ENCODE data around the gene LRRC46.
A peak's percentile ranks its signal among the peaks of the same experiment; 100 is the strongest.

The LRRC46 gene

DNA sequence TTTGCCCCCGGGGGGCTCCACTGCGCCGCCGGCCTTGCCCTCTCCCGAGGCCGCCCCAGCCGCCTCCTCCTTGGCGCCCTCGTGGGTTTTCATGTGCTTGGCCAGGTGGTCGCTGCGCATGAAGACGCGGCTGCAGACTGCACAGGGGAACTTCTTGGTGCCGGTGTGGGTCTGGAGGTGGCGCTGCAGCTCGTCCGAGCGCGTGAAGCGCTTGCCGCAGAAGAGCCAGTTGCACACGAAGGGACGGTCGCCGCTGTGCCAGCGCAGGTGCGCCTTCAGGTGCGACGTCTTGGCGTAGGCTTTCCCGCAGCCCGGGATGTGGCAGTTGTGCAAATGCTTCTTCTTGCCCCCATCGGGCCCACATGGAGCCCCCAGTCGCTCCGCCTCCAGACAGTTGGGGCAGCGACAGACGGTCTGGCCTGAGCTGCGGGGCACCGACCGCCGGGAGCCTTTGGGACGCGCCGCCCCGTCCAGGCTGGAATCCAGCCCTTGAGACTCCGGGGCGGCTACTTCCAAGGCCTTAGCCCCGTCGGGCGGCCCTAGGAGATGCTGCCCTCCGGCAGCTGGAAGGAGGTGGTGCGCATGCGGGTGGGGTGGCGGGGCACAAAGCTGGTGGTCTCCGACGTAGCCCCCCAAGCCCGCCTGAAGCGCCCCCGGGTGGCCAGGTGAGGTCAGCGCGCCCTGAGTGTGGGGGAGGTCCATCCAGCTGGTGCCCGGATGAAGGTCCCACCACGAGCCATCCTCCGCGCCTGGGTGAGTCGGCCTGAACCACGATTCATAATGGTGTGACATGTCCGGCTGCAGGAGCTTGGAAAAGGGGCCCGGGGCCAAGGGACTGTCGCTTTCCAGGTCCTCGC lies 16.1 kb downstream of the LRRC46 start:
- no peaks in the 10 kb centered on the region for H3K9me3 Mint-ChIP-seq
- peaks cover 70% of the 10 kb centered on the region for H3K27me3 Mint-ChIP-seq
- no peak overlapping the region for H3K27ac Mint-ChIP-seq
- no peaks in the 10 kb centered on the region for H3K36me3 Mint-ChIP-seq (ENCODE audit: low read depth)
- DNase-seq (peak; percentile 38), ATAC-seq (peak; percentile 21)
- peaks cover 24% of the 10 kb centered on the region for H3K4me1 Mint-ChIP-seq
- no peak overlapping the region for H3K4me3 Mint-ChIP-seq

DNA sequence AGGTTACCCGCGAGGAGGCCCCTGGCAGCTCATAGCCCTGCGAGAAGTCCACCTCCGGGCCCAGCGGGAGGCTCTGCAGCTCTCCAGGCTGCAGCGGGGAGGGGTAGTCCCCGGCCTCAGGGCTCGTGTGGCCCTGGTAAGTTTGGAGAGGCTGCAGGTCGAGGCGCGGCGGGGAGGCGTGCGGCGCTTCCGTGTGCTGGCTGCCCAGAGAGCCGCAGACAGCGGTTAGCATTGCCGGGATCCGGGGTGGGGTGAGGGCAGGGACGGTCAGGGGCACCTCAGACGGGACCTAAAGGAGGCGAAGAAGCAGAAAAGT lies 16.7 kb downstream of the LRRC46 start:
- H3K4me3 Mint-ChIP-seq = no peak overlapping the region
- DNase-seq = no peak
- H3K27me3 Mint-ChIP-seq = peaks cover 76% of the 10 kb centered on the region
- H3K4me1 Mint-ChIP-seq = peaks cover 20% of the 10 kb centered on the region
- H3K27ac Mint-ChIP-seq = no peak overlapping the region
- no peaks in the 10 kb centered on the region for H3K9me3 Mint-ChIP-seq
- H3K36me3 Mint-ChIP-seq (ENCODE audit: low read depth) = no peaks in the 10 kb centered on the region
- ATAC-seq = no peak

DNA sequence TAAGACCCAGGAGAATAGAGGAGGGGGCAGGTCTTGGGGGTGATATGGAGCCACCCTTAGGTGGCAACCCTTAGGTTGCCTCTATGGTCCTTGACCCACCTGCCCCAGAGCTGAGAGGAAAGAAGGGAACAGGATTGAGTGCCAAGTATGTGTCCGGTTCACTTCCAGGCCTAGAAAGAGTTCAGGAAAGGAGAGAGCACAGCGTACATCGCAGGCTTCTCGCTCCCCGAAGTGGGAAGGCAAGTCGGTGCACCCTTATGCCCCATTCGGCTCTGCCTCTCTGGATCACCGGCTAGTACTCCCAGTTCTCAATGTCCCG lies 18.9 kb downstream of the LRRC46 start:
- H3K36me3 Mint-ChIP-seq (ENCODE audit: low read depth) = no peaks in the 10 kb centered on the region
- no peak for DNase-seq
- no peak for ATAC-seq
- H3K27me3 Mint-ChIP-seq = peaks cover 86% of the 10 kb centered on the region
- H3K4me1 Mint-ChIP-seq = peaks cover 19% of the 10 kb centered on the region
- peak overlapping the region; percentile 24 for H3K4me3 Mint-ChIP-seq
- H3K9me3 Mint-ChIP-seq = no peaks in the 10 kb centered on the region
- H3K27ac Mint-ChIP-seq = no peak overlapping the region

DNA sequence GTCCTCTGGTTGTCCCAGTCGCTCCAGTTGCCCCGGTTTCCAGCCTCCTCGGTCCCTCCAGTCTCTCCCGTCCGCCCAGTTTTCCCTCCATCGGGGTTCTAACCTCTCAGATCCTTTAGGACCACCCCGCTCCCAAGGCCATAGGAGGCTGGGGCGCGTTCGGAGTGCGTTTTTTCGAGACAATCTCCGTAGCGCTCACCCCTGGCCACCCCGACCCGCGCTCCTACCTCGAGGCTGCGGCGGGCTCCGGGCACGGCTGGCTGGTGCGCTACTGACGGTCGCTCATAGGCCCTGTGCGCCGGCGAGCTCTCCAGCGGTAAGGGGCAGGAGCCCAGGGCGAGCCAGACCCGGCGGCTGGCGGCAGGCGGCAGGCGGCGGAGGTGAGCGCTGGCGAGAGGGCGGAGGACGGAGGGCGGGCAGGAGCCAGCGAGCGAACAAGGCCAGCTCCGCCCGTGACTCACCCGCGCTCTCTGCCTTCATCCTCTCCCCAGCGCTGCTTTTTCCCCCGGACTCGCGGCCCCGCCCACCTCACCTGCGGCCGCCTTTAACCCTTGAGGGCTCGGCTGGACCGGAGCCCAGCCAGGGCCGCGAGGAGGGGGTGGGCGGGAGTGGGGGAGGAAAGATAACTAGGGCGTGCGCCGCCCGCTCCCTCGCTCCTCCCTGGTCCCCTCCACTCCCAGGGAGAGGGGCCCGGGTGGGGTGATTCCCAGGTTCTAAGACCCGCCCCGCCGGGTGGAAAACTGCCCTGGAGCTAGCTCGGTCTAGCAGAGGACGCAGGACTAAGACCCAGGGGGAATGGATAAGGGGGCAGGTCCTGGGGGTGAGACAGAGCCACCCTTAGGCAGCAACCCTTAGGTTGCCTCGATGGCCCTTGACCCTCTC lies 19.5 kb downstream of the LRRC46 start, which contains the start of gene SP6:
TSS of gene SP6 (minus strand) at position 472 of the 882 bp plus-strand sequence. CDS start 2,734 bp downstream, outside the sequence.
- peak; percentile 79 for ATAC-seq
- no peaks in the 10 kb centered on the region for H3K9me3 Mint-ChIP-seq
- peaks cover 84% of the 10 kb centered on the region for H3K27me3 Mint-ChIP-seq
- peaks cover 19% of the 10 kb centered on the region for H3K4me1 Mint-ChIP-seq
- H3K36me3 Mint-ChIP-seq (ENCODE audit: low read depth) = no peaks in the 10 kb centered on the region
- DNase-seq = peak; percentile 73
- peak within 1 kb of the TSS; percentile 24 for H3K4me3 Mint-ChIP-seq
- no peak within 1 kb of the TSS for H3K27ac Mint-ChIP-seq

DNA sequence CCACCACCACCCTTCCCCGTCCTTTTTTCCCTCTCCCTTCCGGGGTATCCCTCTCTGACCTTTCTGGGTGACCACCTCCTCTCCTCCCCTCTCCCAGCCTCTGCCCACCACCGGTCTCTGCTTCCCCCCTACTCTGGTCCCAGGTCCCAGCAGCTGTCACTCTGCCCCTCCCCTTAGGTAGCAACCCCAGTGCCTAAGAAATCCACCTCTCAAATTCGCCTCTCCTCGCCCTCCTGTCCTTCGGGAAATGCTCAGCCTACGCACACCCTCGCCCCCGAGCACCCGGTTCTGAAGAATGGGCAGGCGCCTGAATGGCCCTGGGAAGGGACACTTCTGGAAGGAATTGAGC lies 20.3 kb downstream of the LRRC46 start:
- H3K4me3 Mint-ChIP-seq = peak overlapping the region; percentile 24
- H3K27ac Mint-ChIP-seq = no peak overlapping the region
- peaks cover 79% of the 10 kb centered on the region for H3K27me3 Mint-ChIP-seq
- H3K9me3 Mint-ChIP-seq = no peaks in the 10 kb centered on the region
- H3K4me1 Mint-ChIP-seq = peaks cover 19% of the 10 kb centered on the region
- H3K36me3 Mint-ChIP-seq (ENCODE audit: low read depth) = no peaks in the 10 kb centered on the region
- ATAC-seq (no peak), DNase-seq (no peak)

DNA sequence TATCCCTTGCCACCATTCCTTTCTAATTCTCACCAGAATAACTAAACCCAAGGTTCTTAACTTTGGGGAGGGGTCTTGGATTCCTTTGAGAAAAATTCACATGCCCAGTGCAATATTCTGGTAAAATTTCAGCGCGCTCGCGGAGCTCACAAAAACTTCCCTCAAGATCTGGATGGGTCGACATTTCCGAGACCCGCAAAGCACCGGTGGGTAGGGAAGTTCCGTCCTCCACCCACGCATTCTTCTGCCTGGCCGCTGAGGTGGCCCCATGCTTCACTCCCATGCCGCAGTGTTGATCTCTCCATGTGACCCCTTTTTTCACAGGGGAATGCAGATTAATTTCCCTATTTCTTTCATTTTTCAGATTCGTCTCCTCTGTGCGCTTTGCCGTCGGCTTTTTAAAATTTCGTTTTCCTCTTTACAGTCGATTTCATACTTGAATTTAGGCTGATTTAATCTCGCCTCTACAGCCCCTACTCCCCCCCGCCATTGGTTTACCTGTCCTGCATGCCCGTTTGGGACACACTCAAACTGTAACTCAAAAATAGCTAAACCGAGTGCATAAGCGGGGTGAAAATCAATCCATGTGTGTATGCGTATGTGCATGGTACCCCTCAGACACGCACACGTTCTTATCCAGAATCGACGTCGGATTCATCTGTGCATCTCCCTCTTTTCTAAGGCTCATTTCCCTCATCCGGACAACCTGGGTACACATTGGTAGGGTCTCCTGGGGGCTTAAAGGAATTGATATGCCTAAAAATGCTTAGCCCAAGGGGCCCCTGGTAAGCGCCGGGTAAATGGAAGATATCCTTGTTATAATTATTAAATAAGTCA lies 20.9 kb downstream of the LRRC46 start:
- DNase-seq (peak; percentile 20), ATAC-seq (no peak)
- no peak overlapping the region for H3K27ac Mint-ChIP-seq
- H3K27me3 Mint-ChIP-seq = peaks cover 73% of the 10 kb centered on the region
- H3K4me3 Mint-ChIP-seq = peak overlapping the region; percentile 24
- H3K4me1 Mint-ChIP-seq = peaks cover 19% of the 10 kb centered on the region
- H3K9me3 Mint-ChIP-seq = no peaks in the 10 kb centered on the region
- H3K36me3 Mint-ChIP-seq (ENCODE audit: low read depth) = no peaks in the 10 kb centered on the region

DNA sequence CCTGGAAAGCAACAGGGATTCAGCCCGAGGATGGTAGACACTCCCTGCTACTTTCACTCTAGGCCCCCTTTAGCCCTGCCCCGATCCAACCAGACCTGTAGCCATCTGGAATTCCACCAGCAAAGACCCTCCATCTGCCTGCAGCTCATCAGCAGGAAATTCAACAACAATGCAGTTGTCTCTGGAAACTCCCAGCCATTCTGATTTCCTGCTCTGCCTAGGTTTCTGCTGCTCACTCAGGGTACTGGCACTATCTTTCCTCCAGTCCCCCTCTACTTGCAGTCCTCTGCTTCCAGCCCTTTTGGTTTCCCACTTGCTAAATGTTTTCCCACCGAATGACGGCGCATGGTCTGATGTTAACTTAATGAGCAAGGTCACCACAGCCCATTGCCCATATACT lies 22.1 kb downstream of the LRRC46 start:
- Mint-ChIP-seq H3K9me3 (no peaks in the 10 kb centered on the region), H3K27me3 (peaks cover 67% of the 10 kb centered on the region), H3K4me1 (peaks cover 19% of the 10 kb centered on the region), H3K36me3 (ENCODE audit: low read depth) (no peaks in the 10 kb centered on the region), H3K27ac (no peak overlapping the region), H3K4me3 (no peak overlapping the region)
- no peak for ATAC-seq
- DNase-seq = no peak

DNA sequence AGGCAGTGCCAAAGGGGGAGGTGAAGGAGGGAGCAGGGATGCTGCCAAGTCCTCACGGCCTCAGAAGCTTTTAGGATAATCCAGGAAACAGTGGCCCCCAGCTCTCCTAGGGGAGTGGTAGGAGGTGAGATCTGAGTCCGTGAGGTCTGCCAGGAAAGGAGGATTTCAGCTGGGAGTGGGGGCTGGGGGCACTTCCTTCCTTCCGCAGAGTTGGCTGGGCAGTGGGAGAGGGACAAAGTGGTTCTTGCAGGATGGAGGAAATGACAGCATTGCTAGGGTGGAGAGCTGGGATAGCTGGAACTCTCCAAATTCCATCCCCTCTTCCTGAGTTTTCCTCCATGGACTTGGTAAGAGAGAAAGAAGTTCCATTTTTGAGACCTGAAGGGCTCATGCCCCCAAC lies 24.3 kb downstream of the LRRC46 start:
- Mint-ChIP-seq H3K4me3 (no peak overlapping the region), H3K9me3 (no peaks in the 10 kb centered on the region), H3K36me3 (ENCODE audit: low read depth) (no peaks in the 10 kb centered on the region), H3K27me3 (peaks cover 52% of the 10 kb centered on the region), H3K4me1 (peaks cover 11% of the 10 kb centered on the region), H3K27ac (no peak overlapping the region)
- no peak for DNase-seq
- ATAC-seq = no peak

DNA sequence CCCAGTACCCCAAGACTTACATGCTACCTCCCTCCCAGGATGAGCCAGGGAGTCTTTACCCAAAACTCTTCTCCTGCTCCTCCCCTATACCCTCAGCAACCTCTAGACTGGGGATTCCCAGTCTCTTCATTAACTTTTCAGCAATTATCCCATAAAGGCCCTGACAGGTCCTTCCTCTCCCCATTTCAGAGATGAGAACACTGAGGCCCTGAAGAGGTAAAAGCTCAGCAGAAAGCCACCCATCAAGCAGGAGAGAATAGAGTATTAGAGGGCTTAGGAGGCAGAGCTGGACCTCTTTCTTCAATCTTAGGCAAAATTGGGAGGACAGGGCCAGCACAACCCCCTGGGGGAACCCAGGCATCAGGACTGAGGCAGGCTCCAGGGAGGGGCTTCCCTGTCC lies 25.4 kb downstream of the LRRC46 start:
- peaks cover 7% of the 10 kb centered on the region for H3K4me1 Mint-ChIP-seq
- peaks cover 47% of the 10 kb centered on the region for H3K27me3 Mint-ChIP-seq
- H3K36me3 Mint-ChIP-seq (ENCODE audit: low read depth) = no peaks in the 10 kb centered on the region
- H3K4me3 Mint-ChIP-seq = no peak overlapping the region
- H3K27ac Mint-ChIP-seq = no peak overlapping the region
- ATAC-seq = no peak
- H3K9me3 Mint-ChIP-seq = no peaks in the 10 kb centered on the region
- DNase-seq = no peak

DNA sequence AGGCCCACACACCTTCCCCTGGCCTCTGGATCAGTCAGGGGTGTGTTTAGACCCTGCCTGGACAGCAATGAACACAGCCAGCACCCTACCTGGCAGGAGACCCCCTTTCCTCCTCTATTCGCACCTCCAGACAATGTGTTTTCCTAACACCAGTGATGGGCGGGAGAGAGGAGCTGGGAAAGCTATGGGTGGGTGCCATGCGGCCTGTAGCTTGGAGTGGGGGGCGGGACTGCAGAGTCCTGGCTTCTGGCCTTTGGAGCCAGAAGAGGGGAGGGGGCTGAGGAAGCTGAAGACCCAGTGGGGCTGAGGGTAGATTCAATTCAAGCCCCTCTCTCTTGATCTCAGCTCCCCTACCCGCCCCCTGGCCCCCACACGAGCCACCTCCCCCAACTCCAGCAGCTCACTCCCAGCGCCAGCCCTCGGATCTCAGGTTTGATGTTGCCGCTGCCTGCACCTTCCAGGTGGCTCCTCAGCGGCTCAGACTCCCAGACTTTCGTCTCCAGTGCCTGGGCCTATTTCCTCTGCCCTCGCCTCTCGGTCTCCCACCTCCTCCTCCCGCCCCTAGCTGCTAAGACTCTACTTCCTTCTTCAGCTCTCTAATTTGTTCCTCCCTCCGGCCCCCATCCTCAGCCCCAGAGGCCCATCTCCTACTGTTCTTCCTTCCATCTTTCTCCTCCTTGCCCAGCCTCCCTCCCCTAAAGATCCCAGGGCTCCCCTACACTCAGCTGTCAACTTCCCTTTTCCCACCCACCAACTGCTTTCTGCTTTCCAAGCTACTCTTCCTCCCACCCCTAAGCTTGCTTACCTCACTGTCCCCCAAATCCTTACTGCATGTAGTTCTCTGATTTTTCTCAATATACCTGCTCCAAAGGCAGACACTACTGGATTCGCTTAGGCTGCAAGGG lies 26.3 kb downstream of the LRRC46 start:
- no peaks in the 10 kb centered on the region for H3K9me3 Mint-ChIP-seq
- H3K36me3 Mint-ChIP-seq (ENCODE audit: low read depth) = no peaks in the 10 kb centered on the region
- peaks cover 38% of the 10 kb centered on the region for H3K27me3 Mint-ChIP-seq
- no peak for DNase-seq
- no peak for ATAC-seq
- no peak overlapping the region for H3K4me3 Mint-ChIP-seq
- no peak overlapping the region for H3K27ac Mint-ChIP-seq
- peaks cover 4% of the 10 kb centered on the region for H3K4me1 Mint-ChIP-seq

DNA sequence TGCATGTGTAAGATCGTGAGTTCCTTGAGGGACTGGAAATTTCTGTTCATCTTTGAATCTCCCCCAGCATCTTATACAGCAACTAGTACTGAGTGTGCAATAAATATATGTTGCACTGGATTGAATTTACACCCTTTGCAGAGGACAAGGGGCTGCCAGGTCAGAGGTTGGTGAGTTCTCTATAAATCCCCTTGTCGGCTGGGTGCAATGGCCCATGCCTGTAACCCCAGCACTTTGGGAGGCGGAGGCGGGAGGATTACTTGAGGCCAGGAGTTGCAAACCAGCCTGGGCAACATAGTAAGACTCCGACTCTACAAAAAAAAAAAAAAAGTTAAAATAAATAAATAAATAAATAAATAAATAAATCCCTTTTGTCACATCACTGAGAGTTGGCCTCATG lies 28.9 kb downstream of the LRRC46 start:
- ATAC-seq = no peak
- DNase-seq = no peak
- Mint-ChIP-seq H3K4me1 (peaks cover 13% of the 10 kb centered on the region), H3K27me3 (peaks cover 14% of the 10 kb centered on the region), H3K36me3 (ENCODE audit: low read depth) (no peaks in the 10 kb centered on the region), H3K4me3 (no peak overlapping the region), H3K9me3 (no peaks in the 10 kb centered on the region), H3K27ac (no peak overlapping the region)

DNA sequence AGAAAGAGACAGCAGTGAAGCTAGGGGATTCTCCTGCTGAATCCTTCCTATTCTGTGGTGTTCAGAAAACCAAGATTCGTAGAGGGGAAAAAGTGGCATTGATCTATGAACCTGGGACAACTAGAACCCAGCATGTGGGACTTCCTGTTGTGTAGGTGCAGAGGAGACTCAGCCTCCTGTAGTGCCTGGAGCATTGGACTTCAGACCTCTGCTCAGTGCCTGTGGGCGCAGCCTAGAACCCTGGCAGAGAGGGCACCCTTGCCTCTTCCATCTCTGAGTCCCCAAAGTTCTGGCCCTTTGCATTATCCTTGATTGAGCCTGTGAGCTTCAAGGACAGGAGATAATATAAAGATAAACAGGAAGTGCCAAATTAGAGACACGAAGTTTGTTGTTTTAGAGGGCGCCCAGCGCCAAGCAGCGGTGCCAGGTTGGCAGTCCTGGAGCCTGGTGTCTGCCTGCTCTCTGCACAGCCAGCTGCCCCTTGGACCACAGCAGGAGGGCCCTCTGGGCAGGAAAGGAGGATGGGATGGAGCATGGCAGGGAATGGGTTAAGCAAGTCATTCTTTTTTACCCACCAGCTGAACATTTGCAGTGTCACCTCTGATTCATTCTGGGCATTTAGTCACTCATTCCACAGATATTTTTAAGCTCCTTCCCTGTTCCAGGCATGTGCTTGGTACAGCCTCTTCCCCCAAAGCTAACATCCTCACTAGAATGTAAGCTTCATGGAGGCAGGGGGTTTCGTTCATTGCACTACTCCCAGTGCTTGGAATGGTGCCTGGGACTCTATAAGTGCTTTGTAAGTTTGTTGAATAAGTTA lies 31.4 kb downstream of the LRRC46 start:
- Mint-ChIP-seq H3K27ac (peak overlapping the region; percentile 53), H3K27me3 (peaks cover 13% of the 10 kb centered on the region), H3K4me1 (peaks cover 15% of the 10 kb centered on the region), H3K9me3 (no peaks in the 10 kb centered on the region), H3K36me3 (ENCODE audit: low read depth) (no peaks in the 10 kb centered on the region), H3K4me3 (no peak overlapping the region)
- DNase-seq = no peak
- ATAC-seq = no peak

DNA sequence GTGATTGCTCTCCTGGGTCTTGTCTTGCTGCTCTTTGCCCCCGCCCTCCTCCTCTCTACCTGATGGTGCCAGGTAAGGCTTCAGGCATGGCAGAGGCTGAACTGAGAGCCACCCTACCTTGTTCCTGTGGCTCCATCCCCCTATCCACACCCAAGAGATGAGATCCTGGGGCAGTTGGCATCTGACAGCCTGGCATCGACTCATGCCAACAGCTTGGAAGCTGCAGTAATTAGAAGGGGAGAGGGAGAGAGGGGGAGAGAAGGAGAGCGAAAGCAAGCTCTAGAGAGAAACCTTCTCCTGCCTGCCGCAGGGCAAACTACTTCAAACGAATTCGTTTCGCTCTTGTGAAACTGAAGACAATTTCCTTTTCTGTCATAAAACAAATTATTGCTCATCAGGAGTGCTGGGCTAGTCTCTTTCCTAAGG lies 33.3 kb downstream of the LRRC46 start:
- no peak for DNase-seq
- Mint-ChIP-seq H3K9me3 (no peaks in the 10 kb centered on the region), H3K36me3 (ENCODE audit: low read depth) (no peaks in the 10 kb centered on the region), H3K4me1 (peaks cover 15% of the 10 kb centered on the region), H3K27me3 (peaks cover 16% of the 10 kb centered on the region), H3K27ac (no peak overlapping the region), H3K4me3 (no peak overlapping the region)
- no peak for ATAC-seq
